ENCODE data around the gene IL37. TPM values are rescaled to one million over a fixed set of nuclear protein-coding genes. Genes with fewer than 3 reads are reported as not detected.

IL37 gene
- total and polyA plus RNA-seq, 8 donors: 0.21 to 1.1 (median 0.31) TPM; not detected in 4

DNA sequence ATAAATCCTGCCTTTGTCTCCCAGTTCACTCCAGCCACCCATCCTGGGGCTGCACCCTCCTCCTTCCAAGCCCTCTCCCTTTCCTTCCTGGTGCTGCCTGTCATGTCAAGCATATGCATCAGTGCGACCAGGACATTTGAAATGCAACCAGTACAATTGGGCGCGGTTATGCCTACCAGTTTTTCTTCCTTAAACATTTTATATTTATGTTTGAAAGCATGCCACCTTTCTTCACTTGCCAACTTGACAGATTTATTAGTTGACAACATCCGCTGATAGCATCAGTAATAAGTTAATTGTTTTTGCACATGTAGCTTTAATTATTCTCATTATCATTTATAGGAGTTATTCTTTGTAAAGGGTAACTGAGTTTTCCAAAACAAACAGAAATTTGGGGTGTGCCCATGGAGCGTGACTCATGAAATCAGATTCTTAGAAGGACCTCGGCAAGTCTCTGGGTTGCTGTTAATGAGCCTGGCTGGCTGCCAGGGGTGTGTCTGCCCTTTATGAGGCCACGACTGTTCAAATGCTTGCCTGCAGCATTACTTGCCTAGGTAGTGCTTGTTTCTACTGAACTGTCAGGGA is 41.6 kb upstream of the IL37 start:
- peak; percentile 93 for ATAC-seq
- H3K36me3 ChIP-seq: no peaks in the 10 kb centered on the region
- no peaks in the 10 kb centered on the region for H3K27me3 ChIP-seq
- intact Hi-C loops (cut with DNase I): no loop called here
- H3K4me1 ChIP-seq: peaks cover 0 to 27% of the 10 kb centered on the region in 2 donors
- H3K27ac ChIP-seq: no peak overlapping the region
- TF ChIP-seq, protein P1, sequence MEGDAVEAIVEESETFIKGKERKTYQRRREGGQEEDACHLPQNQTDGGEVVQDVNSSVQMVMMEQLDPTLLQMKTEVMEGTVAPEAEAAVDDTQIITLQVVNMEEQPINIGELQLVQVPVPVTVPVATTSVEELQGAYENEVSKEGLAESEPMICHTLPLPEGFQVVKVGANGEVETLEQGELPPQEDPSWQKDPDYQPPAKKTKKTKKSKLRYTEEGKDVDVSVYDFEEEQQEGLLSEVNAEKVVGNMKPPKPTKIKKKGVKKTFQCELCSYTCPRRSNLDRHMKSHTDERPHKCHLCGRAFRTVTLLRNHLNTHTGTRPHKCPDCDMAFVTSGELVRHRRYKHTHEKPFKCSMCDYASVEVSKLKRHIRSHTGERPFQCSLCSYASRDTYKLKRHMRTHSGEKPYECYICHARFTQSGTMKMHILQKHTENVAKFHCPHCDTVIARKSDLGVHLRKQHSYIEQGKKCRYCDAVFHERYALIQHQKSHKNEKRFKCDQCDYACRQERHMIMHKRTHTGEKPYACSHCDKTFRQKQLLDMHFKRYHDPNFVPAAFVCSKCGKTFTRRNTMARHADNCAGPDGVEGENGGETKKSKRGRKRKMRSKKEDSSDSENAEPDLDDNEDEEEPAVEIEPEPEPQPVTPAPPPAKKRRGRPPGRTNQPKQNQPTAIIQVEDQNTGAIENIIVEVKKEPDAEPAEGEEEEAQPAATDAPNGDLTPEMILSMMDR (IDR thresholded peaks at IDR 0.05): no peak
- H3K9me3 ChIP-seq: no peaks in the 10 kb centered on the region
- H3K4me3 ChIP-seq: no peak overlapping the region
- DNase-seq: peak in 3 of 4 donors; percentile 69 to 88 (median 85)

DNA sequence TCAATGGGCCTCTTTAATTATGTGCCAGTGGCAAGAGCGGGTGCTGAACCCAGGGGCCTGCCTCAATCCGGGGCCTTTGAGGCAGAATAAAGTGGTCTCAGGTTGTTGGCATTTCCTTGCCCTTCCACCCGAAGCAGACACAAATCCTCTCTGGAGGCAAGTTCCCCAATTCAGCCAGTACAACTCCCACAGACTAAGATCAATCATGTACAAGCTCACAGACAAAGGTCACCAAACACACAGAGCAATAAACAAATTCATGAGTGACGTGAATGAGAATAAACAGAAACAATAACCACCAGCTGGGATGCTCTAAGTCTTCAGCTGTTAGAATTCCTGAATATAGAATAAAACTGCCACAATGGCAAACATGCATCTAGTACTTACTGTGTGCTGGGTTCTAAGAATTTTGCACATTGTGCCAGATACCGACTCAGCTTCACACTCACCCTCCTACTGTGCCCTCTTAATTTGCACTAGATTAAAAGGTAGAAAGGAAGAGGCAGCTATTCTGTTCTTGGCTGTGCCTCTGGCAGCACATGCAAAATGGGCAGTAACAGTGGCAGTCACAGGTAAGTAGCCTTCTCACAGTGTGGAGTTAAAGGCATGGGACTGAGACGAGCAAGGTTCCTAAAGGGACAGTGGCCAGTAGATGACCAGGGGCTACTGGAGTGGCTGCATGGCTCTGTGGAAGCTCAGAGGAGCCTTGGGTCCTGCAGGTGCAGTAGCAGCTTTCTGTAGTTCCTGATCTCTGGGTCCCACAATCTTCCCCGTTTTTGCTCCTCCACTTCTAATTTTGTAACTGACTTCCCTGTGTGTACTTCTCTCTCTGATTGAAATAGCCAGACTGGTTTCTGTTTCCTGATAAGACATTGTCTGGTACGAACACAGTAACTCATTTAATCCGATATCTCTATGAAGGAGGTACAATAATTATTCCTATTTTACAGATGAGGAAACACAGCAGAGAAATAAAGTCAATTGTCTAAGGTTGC is 39.8 kb upstream of the IL37 start:
- H3K27me3 ChIP-seq: no peaks in the 10 kb centered on the region
- H3K27ac ChIP-seq: no peak overlapping the region
- no peak for ATAC-seq
- no peaks in the 10 kb centered on the region for H3K36me3 ChIP-seq
- H3K4me3 ChIP-seq: no peak overlapping the region
- H3K9me3 ChIP-seq: no peaks in the 10 kb centered on the region
- intact Hi-C loops (cut with DNase I): no loop called here
- DNase-seq: no peak
- H3K4me1 ChIP-seq: peaks cover 0 to 27% of the 10 kb centered on the region in 2 donors
- TF ChIP-seq, protein P1 (IDR thresholded peaks at IDR 0.05): no peak

DNA sequence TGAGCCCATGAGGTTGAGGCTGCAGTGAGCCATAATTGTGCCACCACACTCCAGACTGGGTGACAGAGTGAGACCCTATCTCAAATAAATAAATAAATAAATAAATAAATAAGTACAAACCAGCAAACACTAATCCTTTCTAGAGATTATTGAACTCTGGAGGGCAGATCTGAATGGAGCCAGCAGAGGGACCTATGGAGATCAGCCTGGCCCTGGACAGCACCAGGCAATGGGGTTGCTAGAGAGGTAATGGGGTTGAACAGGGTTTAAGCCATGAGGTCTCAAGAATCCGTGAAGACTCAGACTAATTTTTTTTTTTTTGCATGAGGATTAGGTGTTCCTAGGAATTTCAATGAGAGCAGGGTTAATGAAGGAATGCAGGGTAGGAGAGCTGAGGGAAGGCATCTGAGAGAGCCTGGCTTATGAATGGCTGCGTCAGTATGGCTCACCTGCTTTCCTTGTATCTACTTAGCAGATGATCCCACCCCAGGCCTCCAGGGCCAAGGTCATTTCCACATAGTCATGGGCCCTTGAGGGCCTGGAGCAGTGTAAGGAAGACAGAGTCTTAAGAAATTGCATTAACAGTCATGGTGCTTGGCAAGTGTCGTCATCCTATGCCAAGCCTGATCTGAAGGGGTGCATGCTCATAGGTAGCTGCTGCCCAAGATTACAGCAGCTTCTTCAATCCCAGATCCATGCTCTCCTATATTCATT is 34.6 kb upstream of the IL37 start:
- Histone ChIP-seq H3K9me3 (no peaks in the 10 kb centered on the region), H3K27me3 (no peaks in the 10 kb centered on the region), H3K27ac (no peak overlapping the region), H3K4me1 (peaks cover 3 to 23% of the 10 kb centered on the region in 2 donors), H3K4me3 (no peak overlapping the region), H3K36me3 (no peaks in the 10 kb centered on the region)
- TF ChIP-seq, protein P1 (IDR thresholded peaks at IDR 0.05): no peak
- ATAC-seq (no peak), DNase-seq (no peak)
- intact Hi-C loops (cut with DNase I): no loop called here

DNA sequence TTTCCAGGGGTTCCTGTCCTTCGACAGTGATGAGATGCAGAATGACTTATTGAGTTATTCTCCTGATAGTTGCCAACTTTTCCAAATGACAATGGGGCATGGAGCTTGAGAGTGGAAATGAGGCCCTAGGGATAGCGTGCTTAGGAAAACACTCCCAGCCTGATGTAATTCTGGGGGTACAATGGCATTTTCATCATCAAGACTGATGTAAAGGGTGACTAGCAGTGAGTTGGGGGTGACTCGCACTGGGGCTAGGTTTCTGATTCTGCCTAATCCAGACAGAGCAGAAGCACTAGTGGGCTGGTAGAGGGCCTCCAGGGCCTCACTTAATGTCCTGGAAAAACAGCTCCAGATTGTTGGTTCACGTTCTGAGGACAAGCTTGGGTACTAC is 34.0 kb upstream of the IL37 start:
- Histone ChIP-seq H3K4me1 (peaks cover 3 to 27% of the 10 kb centered on the region in 2 donors), H3K27ac (no peak overlapping the region), H3K27me3 (no peaks in the 10 kb centered on the region), H3K4me3 (no peak overlapping the region), H3K9me3 (no peaks in the 10 kb centered on the region), H3K36me3 (no peaks in the 10 kb centered on the region)
- intact Hi-C loops (cut with DNase I): no loop called here
- TF ChIP-seq, protein P1 (IDR thresholded peaks at IDR 0.05): no peak
- no peak for ATAC-seq
- no peak for DNase-seq

All from left lung (tissue), 10 donors.